Measurements from ENCODE around the gene HNRNPK.

The HNRNPK gene

GRCh38 chr9:83978992-83979811 is 813 bp downstream of the HNRNPK start:
- Histone ChIP-seq H3K36me3 (ENCODE audit: low read depth) (peaks cover 56% of the 10 kb centered on the region), H3K27me3 (ENCODE audit: insufficient read depth, poor library complexity, severe bottlenecking) (no peaks in the 10 kb centered on the region), H3K4me3 (ENCODE audit: severe bottlenecking) (peak overlapping the region; percentile 95), H3K27ac (ENCODE audit: poor library complexity, severe bottlenecking) (peak overlapping the region; percentile 89), H3K9me3 (ENCODE audit: severe bottlenecking) (no peaks in the 10 kb centered on the region), H3K4me1 (ENCODE audit: insufficient read depth, poor library complexity, severe bottlenecking) (peaks cover 30% of the 10 kb centered on the region)
- ATAC-seq (ENCODE audit: low read depth), result peak; percentile 58
- peak; percentile 88 for DNase-seq (ENCODE audit: low spot score)
- no peak for TF ChIP-seq CTCF (IDR thresholded peaks at IDR 0.05; ENCODE audit: poor library complexity, severe bottlenecking)

- ATAC-seq (ENCODE audit: low read depth) (no peak), DNase-seq (ENCODE audit: low spot score) (no peak)
- no peak for TF ChIP-seq CTCF (IDR thresholded peaks at IDR 0.05; ENCODE audit: poor library complexity, severe bottlenecking)
- H3K9me3 ChIP-seq (ENCODE audit: severe bottlenecking), result no peaks in the 10 kb centered on the region
- peaks cover 76% of the 10 kb centered on the region for H3K36me3 ChIP-seq (ENCODE audit: low read depth)
- no peak overlapping the region for H3K4me3 ChIP-seq (ENCODE audit: severe bottlenecking)
- H3K27me3 ChIP-seq (ENCODE audit: insufficient read depth, poor library complexity, severe bottlenecking), result no peaks in the 10 kb centered on the region
- peaks cover 25% of the 10 kb centered on the region for H3K4me1 ChIP-seq (ENCODE audit: insufficient read depth, poor library complexity, severe bottlenecking)
- H3K27ac ChIP-seq (ENCODE audit: poor library complexity, severe bottlenecking), result peak overlapping the region; percentile 89
Observed at GRCh38 chr9:83977196-83977595, 2.8 kb downstream of the HNRNPK start.

GRCh38 chr9:83976372-83976771 is 3.6 kb downstream of the HNRNPK start:
- Histone ChIP-seq H3K27me3 (ENCODE audit: insufficient read depth, poor library complexity, severe bottlenecking) (no peaks in the 10 kb centered on the region), H3K4me1 (ENCODE audit: insufficient read depth, poor library complexity, severe bottlenecking) (peaks cover 19% of the 10 kb centered on the region), H3K27ac (ENCODE audit: poor library complexity, severe bottlenecking) (peak overlapping the region; percentile 89), H3K4me3 (ENCODE audit: severe bottlenecking) (no peak overlapping the region), H3K36me3 (ENCODE audit: low read depth) (peaks cover 84% of the 10 kb centered on the region), H3K9me3 (ENCODE audit: severe bottlenecking) (no peaks in the 10 kb centered on the region)
- DNase-seq (ENCODE audit: low spot score), result no peak
- ATAC-seq (ENCODE audit: low read depth), result no peak
- TF ChIP-seq CTCF (IDR thresholded peaks at IDR 0.05; ENCODE audit: poor library complexity, severe bottlenecking), result no peak

GRCh38 chr9:83975300-83975699 is 4.7 kb downstream of the HNRNPK start:
- H3K27me3 ChIP-seq (ENCODE audit: insufficient read depth, poor library complexity, severe bottlenecking), result no peaks in the 10 kb centered on the region
- no peaks in the 10 kb centered on the region for H3K9me3 ChIP-seq (ENCODE audit: severe bottlenecking)
- ATAC-seq (ENCODE audit: low read depth) (no peak), DNase-seq (ENCODE audit: low spot score) (no peak)
- no peak overlapping the region for H3K4me3 ChIP-seq (ENCODE audit: severe bottlenecking)
- TF ChIP-seq CTCF (IDR thresholded peaks at IDR 0.05; ENCODE audit: poor library complexity, severe bottlenecking), result no peak
- H3K4me1 ChIP-seq (ENCODE audit: insufficient read depth, poor library complexity, severe bottlenecking), result peaks cover 19% of the 10 kb centered on the region
- H3K36me3 ChIP-seq (ENCODE audit: low read depth), result peaks cover 95% of the 10 kb centered on the region
- H3K27ac ChIP-seq (ENCODE audit: poor library complexity, severe bottlenecking), result no peak overlapping the region

GRCh38 chr9:83972286-83972685 is 7.7 kb downstream of the HNRNPK start:
- ATAC-seq (ENCODE audit: low read depth) (peak; percentile 40; the same call in 1 of the 3 replicates), DNase-seq (ENCODE audit: low spot score) (no peak)
- Histone ChIP-seq H3K9me3 (ENCODE audit: severe bottlenecking) (no peaks in the 10 kb centered on the region), H3K27me3 (ENCODE audit: insufficient read depth, poor library complexity, severe bottlenecking) (no peaks in the 10 kb centered on the region), H3K4me1 (ENCODE audit: insufficient read depth, poor library complexity, severe bottlenecking) (peaks cover 12% of the 10 kb centered on the region), H3K4me3 (ENCODE audit: severe bottlenecking) (no peak overlapping the region), H3K27ac (ENCODE audit: poor library complexity, severe bottlenecking) (peak overlapping the region; percentile 0), H3K36me3 (ENCODE audit: low read depth) (peaks cover 100% of the 10 kb centered on the region)
- TF ChIP-seq CTCF (IDR thresholded peaks at IDR 0.05; ENCODE audit: poor library complexity, severe bottlenecking), result no peak
